HCT116 (cell line): ENCODE data around the gene CNTN4. TPM values are rescaled to one million over a fixed set of nuclear protein-coding genes. Genes with fewer than 3 reads are reported as not detected.

ENCODE experiments used
- ATAC-seq: fragments of 200-7000 bp; cut with Tn5 transposase; 2 replicates; pipeline ENCODE4 v1.9.1; 2020; ENCODE audit warnings: mild to moderate bottlenecking, moderate library complexity
- BruUV-seq: library from RNA; stranded (reverse); fragments of 400-500 nt; replicated peaks from 2 replicates; lab custom pipeline; 2021; lab: Mats Ljungman, UMichigan
- CTCF ChIA-PET: fragments of 300-600 bp; sonication (Branson Sonifier 250); formaldehyde crosslinking; loops from one replicate; lab custom pipeline; 2021; ENCODE audit warnings: antibody characterized with exemption; lab: Charles Lee
- POLR2A ChIA-PET: fragments of 300-600, 350-600 bp; sonication (Branson Sonifier 250); formaldehyde crosslinking; loops from one replicate; lab custom pipeline; 2021; ENCODE audit warnings: antibody characterized with exemption; lab: Charles Lee
- RAD21 ChIA-PET, 2 experiments: fragments of 300-600 bp; sonication (Branson Sonifier 250); formaldehyde crosslinking; loops; one replicate each; lab custom pipeline; 2023; ENCODE audit warnings: low total read pairs in 2 of 2; ENCODE audit not compliant: uncharacterized antibody in 2 of 2, unreplicated experiment in 2 of 2, low non-redundant PET in 1 of 2; lab: Charles Lee
- DNase-seq: peaks from one replicate; pipeline ENCODE4 v3.0.0-alpha.2; 2010; ENCODE audit warnings: low read depth, low spot score
- H2AFZ ChIP-seq: fragments of 200-600 bp; shearing (Covaris generic), sonication (generic); 2 replicates; pipeline ENCODE4 v1.6.1; 2017; ENCODE audit warnings: low read depth, mixed run types, mixed read lengths, antibody characterized with exemption, low read length; ENCODE audit not compliant: poor library complexity, severe bottlenecking
- H3K27ac ChIP-seq: 2 replicates; pipeline ENCODE4 v1.5.1; 2012; ENCODE audit warnings: low read depth, low read length
- H3K27me3 ChIP-seq: fragments of 200-600 bp; sonication (generic); 2 replicates; pipeline ENCODE4 v1.6.1; 2016; ENCODE audit warnings: mixed run types, low read length, mixed read lengths; ENCODE audit not compliant: insufficient read depth
- H3K36me3 ChIP-seq, 2 experiments: fragments of 200-500 bp in 1 of 2; fragments of 200-600 bp in 1 of 2; sonication (Bioruptor generic) in 1 of 2; sonication (generic) in 1 of 2; 2 replicates each; pipeline versions ENCODE4 v1.5.1 to v1.6.1; 2014 to 2016; ENCODE audit warnings: low read length in 2 of 2, inconsistent platforms in 1 of 2, mixed read lengths in 1 of 2, mixed run types in 1 of 2; ENCODE audit not compliant: insufficient read depth in 2 of 2, control insufficient read depth in 1 of 2
- H3K4me1 ChIP-seq, 2 experiments: fragments of 200-600 bp in 1 of 2; sonication (generic) in 1 of 2; 2 replicates each; pipeline versions ENCODE4 v1.5.1 to v1.6.1; 2012 to 2017; ENCODE audit warnings: low read length in 2 of 2, inconsistent platforms in 1 of 2, mild to moderate bottlenecking in 1 of 2, mixed read lengths in 1 of 2, mixed run types in 1 of 2, moderate library complexity in 1 of 2; ENCODE audit not compliant: insufficient read depth in 2 of 2, control insufficient read depth in 1 of 2
- H3K4me2 ChIP-seq: fragments of 200-600 bp; sonication (generic); 2 replicates; pipeline ENCODE4 v1.6.1; 2017; ENCODE audit warnings: mixed run types, low read length, mixed read lengths
- H3K4me3 ChIP-seq, 2 experiments: fragments of 200-600 bp in 1 of 2; sonication (generic) in 1 of 2; replicated peaks in 1 of 2; 2 replicates each; pipeline ENCODE4 v1.5.1; 2011 to 2016; ENCODE audit warnings: low read length in 2 of 2, control low read depth in 1 of 2, low read depth in 1 of 2, mild to moderate bottlenecking in 1 of 2, mixed read lengths in 1 of 2, mixed run types in 1 of 2
- H3K79me2 ChIP-seq: fragments of 200-600 bp; sonication (generic); 2 replicates; pipeline ENCODE4 v1.6.1; 2017; ENCODE audit warnings: mild to moderate bottlenecking, mixed run types, low read length, moderate library complexity, mixed read lengths; ENCODE audit not compliant: insufficient read depth
- H3K9ac ChIP-seq: fragments of 200-600 bp; sonication (generic); 2 replicates; pipeline ENCODE4 v1.6.1; 2016; ENCODE audit warnings: low read length, mixed read lengths
- H3K9me2 ChIP-seq: fragments of 200-600 bp; sonication (generic), shearing (Covaris generic); 2 replicates; pipeline ENCODE4 v1.6.1; 2017; ENCODE audit warnings: mixed run types, mild to moderate bottlenecking, moderate library complexity; ENCODE audit not compliant: insufficient read depth
- H3K9me3 ChIP-seq, 2 experiments: fragments of 200-500 bp in 1 of 2; fragments of 200-600 bp in 1 of 2; sonication (Bioruptor generic) in 1 of 2; sonication (generic) in 1 of 2; 2 replicates each; pipeline ENCODE4 v1.6.1; 2014 to 2017; ENCODE audit warnings: low read length in 2 of 2, mixed read lengths in 2 of 2, inconsistent platforms in 1 of 2, low read depth in 1 of 2, mild to moderate bottlenecking in 1 of 2, mixed run types in 1 of 2, moderate library complexity in 1 of 2; ENCODE audit not compliant: control insufficient read depth in 1 of 2, insufficient read depth in 1 of 2
- H4K20me1 ChIP-seq: fragments of 200-600 bp; sonication (generic), shearing (Covaris generic); 2 replicates; pipeline ENCODE4 v1.6.1; 2017; ENCODE audit warnings: mixed run types, mild to moderate bottlenecking, moderate library complexity; ENCODE audit not compliant: insufficient read depth
- CBX3 ChIP-seq: IDR thresholded peaks from 2 replicates; pipeline ENCODE4 v1.6.1; 2012; ENCODE audit warnings: low read depth
- ELF1 ChIP-seq: IDR thresholded peaks from 2 replicates; pipeline ENCODE4 v1.6.1; 2012; ENCODE audit warnings: low read depth, borderline replicate concordance
- EZH2 ChIP-seq: fragments of 200-600 bp; sonication (generic); IDR thresholded peaks from 2 replicates; pipeline ENCODE4 v1.6.1; 2017; ENCODE audit warnings: antibody characterized with exemption, mixed run types
- POLR2A ChIP-seq: IDR thresholded peaks from 2 replicates; pipeline ENCODE4 v1.7.0; 2011; ENCODE audit warnings: borderline replicate concordance; ENCODE audit not compliant: insufficient read depth, insufficient read length; ENCODE audit errors: extremely low read depth
- POLR2AphosphoS5 ChIP-seq: IDR thresholded peaks from 2 replicates; pipeline ENCODE4 v1.6.1; 2011; ENCODE audit warnings: mild to moderate bottlenecking, low read depth, low read length, moderate library complexity
- SIN3A ChIP-seq: IDR thresholded peaks from 2 replicates; pipeline ENCODE4 v1.6.1; 2012; ENCODE audit warnings: low read depth
- SP1 ChIP-seq: IDR thresholded peaks from 2 replicates; pipeline ENCODE4 v1.6.1; 2012; ENCODE audit warnings: low read depth
- SRF ChIP-seq: IDR thresholded peaks from 2 replicates; pipeline ENCODE4 v1.6.1; 2012; ENCODE audit warnings: low read depth
- YY1 ChIP-seq: IDR thresholded peaks from 2 replicates; pipeline ENCODE4 v1.6.1; 2011; ENCODE audit warnings: low read length, low read depth, moderate library complexity, mild to moderate bottlenecking; ENCODE audit not compliant: insufficient replicate concordance; ENCODE audit errors: extremely low read depth
- ZFX ChIP-seq: fragments of 450-650 bp; IDR thresholded peaks from 2 replicates; pipeline ENCODE4 v1.6.1; 2017
- intact Hi-C: fragments of 100-400 bp; cut with micrococcal nuclease; formaldehyde crosslinking; loops from 2 replicates; pipeline ENCODE4 v1.10.0; 2022
- total RNA-seq: library from RNA; stranded (reverse); gene quantifications from one replicate; pipeline ENCODE4 v1.2.1, GENCODE V29; 2021; ENCODE audit not compliant: unreplicated experiment

CNTN4 gene
- total RNA-seq, 1 experiment from 2014 or later, result not detected

GRCh38 chr3:2904054-2904453 lies 805.4 kb downstream of the CNTN4 start:
- Histone ChIP-seq H3K27ac (no peak overlapping the region), H2AFZ (no peak overlapping the region), H3K9ac (no peak overlapping the region), H3K36me3 (no peaks in the 10 kb centered on the region), H3K79me2 (no peaks in the 10 kb centered on the region)
- no peak for TF ChIP-seq CBX3
- no peak for TF ChIP-seq YY1
- no peak for TF ChIP-seq SRF
- no peak for TF ChIP-seq POLR2AphosphoS5
- TF ChIP-seq ZFX, result no peak
- no peak for TF ChIP-seq ELF1
- TF ChIP-seq EZH2, result no peak
- TF ChIP-seq SIN3A, result no peak
- TF ChIP-seq POLR2A, result no peak
- TF ChIP-seq SP1, result no peak
- TF ChIP-seq, all 23 proteins: peak for 0
- CTCF ChIA-PET, result no interaction called here
- intact Hi-C loops, result no loop called here
- no peak for ATAC-seq
- peaks cover 0 to 8% of the 10 kb centered on the region in 2 experiments; a peak in 2 of 4 replicates for H3K9me3 ChIP-seq
- DNase-seq, result no peak
- H3K9me2 ChIP-seq, result no peaks in the 10 kb centered on the region
- no peak overlapping the region for H3K4me2 ChIP-seq
- no peak overlapping the region for H3K4me3 ChIP-seq
- H4K20me1 ChIP-seq, result no peaks in the 10 kb centered on the region
- BruUV-seq, result no TSS peak
- RAD21 ChIA-PET, result no interaction called here
- H3K27me3 ChIP-seq, result no peaks in the 10 kb centered on the region
- POLR2A ChIA-PET, result no interaction called here
- no peaks in the 10 kb centered on the region for H3K4me1 ChIP-seq

- no peak overlapping the region for H2AFZ ChIP-seq
- no peak for TF ChIP-seq YY1
- DNase-seq (no peak), ATAC-seq (no peak)
- H3K27ac ChIP-seq, result no peak overlapping the region
- ChIA-PET RAD21 (no interaction called here), POLR2A (no interaction called here), CTCF (no interaction called here)
- no peaks in the 10 kb centered on the region for H3K9me2 ChIP-seq
- no peak overlapping the region for H3K4me2 ChIP-seq
- no peaks in the 10 kb centered on the region for H3K36me3 ChIP-seq
- no TSS peak for BruUV-seq
- H3K27me3 ChIP-seq, result no peaks in the 10 kb centered on the region
- H4K20me1 ChIP-seq, result no peaks in the 10 kb centered on the region
- no peak overlapping the region for H3K9ac ChIP-seq
- H3K9me3 ChIP-seq, result peaks cover 6 to 23% of the 10 kb centered on the region in 2 experiments; a peak in 2 of 4 replicates
- no peaks in the 10 kb centered on the region for H3K79me2 ChIP-seq
- H3K4me1 ChIP-seq, result no peaks in the 10 kb centered on the region
- H3K4me3 ChIP-seq, result no peak overlapping the region
- intact Hi-C loops, result no loop called here
Observed at GRCh38 chr3:2908693-2909351, 810.2 kb downstream of the CNTN4 start.
